MM.1S (cell line): ENCODE results near the gene HECTD2.
"Not testable (repeated sequence)": the region's sequence is repeated elsewhere in the genome, so short reads cannot be mapped to it uniquely, and the experiment has no call there.

Experiments
- CTCF ChIP-seq: fragments of 300-600 bp; sonication (generic); IDR thresholded peaks from 2 replicates; pipeline ENCODE4 v1.5.1; 2016; ENCODE audit warnings: antibody characterized with exemption, low read length, mixed read lengths
- EZH2 ChIP-seq: fragments of 300-600 bp; sonication (generic); optimal IDR thresholded peaks from 2 replicates; pipeline ENCODE3; 2017; ENCODE audit warnings: low read depth, mild to moderate bottlenecking, antibody characterized with exemption, low read length, mixed read lengths
- EZH2phosphoT487 ChIP-seq: fragments of 300-600 bp; sonication (generic); IDR thresholded peaks from 2 replicates; pipeline ENCODE4 v1.6.1; 2018; ENCODE audit warnings: antibody characterized with exemption, low read length

- TF ChIP-seq CTCF, EZH2phosphoT487, EZH2: not testable (repeated sequence)
Observed at GRCh38 chr10:91534789-91535188, 124.6 kb downstream of the HECTD2 start.
